GM23338 (cell line): Measurements from ENCODE around the gene CUEDC1. TPM values are rescaled to one million over a fixed set of nuclear protein-coding genes. Genes with fewer than 3 reads are reported as not detected.

ENCODE experiments used
- ATAC-seq: fragments of 200-7000 bp; cut with Tn5 transposase; 3 replicates; pipeline ENCODE4 v1.9.1; 2020
- DNase-seq: peaks from one replicate; pipeline ENCODE4 v3.0.0-alpha.2; 2015; ENCODE audit warnings: low spot score
- H2AFZ ChIP-seq: fragments of 200-600 bp; sonication (generic); 2 replicates; pipeline ENCODE4 v1.8.0; 2016; ENCODE audit warnings: antibody characterized with exemption, mild to moderate bottlenecking, moderate library complexity
- H3F3A ChIP-seq: fragments of 200-600 bp; sonication (generic); replicated peaks from 2 replicates; pipeline ENCODE4 v1.8.0; 2017; ENCODE audit warnings: antibody characterized with exemption, mixed run types, low read depth
- H3K27ac ChIP-seq: fragments of 200-600 bp; sonication (generic); 2 replicates; pipeline ENCODE4 v1.6.1; 2016; ENCODE audit warnings: low read depth
- H3K27me3 ChIP-seq: fragments of 200-600 bp; sonication (generic); 2 replicates; pipeline ENCODE4 v1.8.0; 2016; ENCODE audit warnings: mild to moderate bottlenecking, mixed run types, moderate library complexity; ENCODE audit not compliant: insufficient read depth
- H3K36me3 ChIP-seq: fragments of 200-600 bp; sonication (generic); 2 replicates; pipeline ENCODE4 v1.8.0; 2016; ENCODE audit warnings: mild to moderate bottlenecking; ENCODE audit not compliant: insufficient read depth
- H3K4me1 ChIP-seq: fragments of 200-600 bp; sonication (generic); 2 replicates; pipeline ENCODE4 v1.8.0; 2016; ENCODE audit warnings: mild to moderate bottlenecking, moderate library complexity; ENCODE audit not compliant: insufficient read depth
- H3K4me2 ChIP-seq: fragments of 200-600 bp; sonication (generic); 2 replicates; pipeline ENCODE4 v1.7.1; 2017; ENCODE audit warnings: mixed run types
- H3K4me3 ChIP-seq: fragments of 200-600 bp; sonication (generic); 2 replicates; pipeline ENCODE4 v1.6.1; 2016; ENCODE audit warnings: mixed run types
- H3K79me2 ChIP-seq: fragments of 200-600 bp; sonication (generic); replicated peaks from 2 replicates; pipeline ENCODE4 v1.8.0; 2017; ENCODE audit warnings: mild to moderate bottlenecking; ENCODE audit not compliant: insufficient read depth
- H3K9me2 ChIP-seq: fragments of 200-600 bp; sonication (generic); 2 replicates; pipeline ENCODE4 v1.8.0; 2017; ENCODE audit not compliant: insufficient read depth
- H4K20me1 ChIP-seq: fragments of 200-600 bp; sonication (generic); replicated peaks from 2 replicates; pipeline ENCODE4 v1.8.0; 2017; ENCODE audit warnings: mild to moderate bottlenecking; ENCODE audit not compliant: insufficient read depth
- H3K27ac Mint-ChIP-seq: 2 replicates; pipeline ENCODE4 v1.8.0; 2020; ENCODE audit warnings: inconsistent platforms, mild to moderate bottlenecking, moderate library complexity, mixed read lengths
- H3K27me3 Mint-ChIP-seq: 3 replicates; pipeline ENCODE4 v1.8.0; 2022; ENCODE audit warnings: low read depth, mild to moderate bottlenecking, moderate library complexity, mixed read lengths, inconsistent platforms; ENCODE audit not compliant: insufficient read depth, poor library complexity
- H3K36me3 Mint-ChIP-seq: 3 replicates; pipeline ENCODE4 v1.8.0; 2021; ENCODE audit warnings: low read depth, mild to moderate bottlenecking, inconsistent platforms, moderate library complexity, mixed read lengths
- H3K4me1 Mint-ChIP-seq: 3 replicates; pipeline ENCODE4 v1.8.0; 2020; ENCODE audit warnings: mild to moderate bottlenecking, inconsistent platforms, mixed read lengths
- H3K4me3 Mint-ChIP-seq: 3 replicates; pipeline ENCODE4 v1.8.0; 2021; ENCODE audit warnings: moderate library complexity, mild to moderate bottlenecking, inconsistent platforms, mixed read lengths
- H3K9me3 Mint-ChIP-seq: 3 replicates; pipeline ENCODE4 v1.8.0; 2020; ENCODE audit warnings: moderate library complexity, mild to moderate bottlenecking, inconsistent platforms, mixed read lengths
- CREB1 ChIP-seq: fragments of 250-450 bp; sonication (Bioruptor Pico); IDR thresholded peaks from 2 replicates; pipeline ENCODE4 v1.5.0; 2020; ENCODE audit warnings: low read depth, mild to moderate bottlenecking, moderate library complexity
- EZH2 ChIP-seq: fragments of 200-600 bp; sonication (generic); IDR thresholded peaks from one replicate; pipeline ENCODE4 v1.8.0; 2017; ENCODE audit warnings: antibody characterized with exemption, mild to moderate bottlenecking, low read depth; ENCODE audit not compliant: unreplicated experiment
- EZH2phosphoT487 ChIP-seq: fragments of 200-600 bp; sonication (generic); IDR thresholded peaks from one replicate; pipeline ENCODE4 v1.8.1; 2018; ENCODE audit warnings: antibody characterized with exemption; ENCODE audit not compliant: unreplicated experiment
- JUNB ChIP-seq: IDR thresholded peaks from one replicate; pipeline ENCODE4 v1.6.1; 2016; ENCODE audit warnings: antibody characterized with exemption; ENCODE audit not compliant: unreplicated experiment
- NANOG ChIP-seq: IDR thresholded peaks from 2 replicates; pipeline ENCODE4 v1.6.1; 2016; ENCODE audit warnings: antibody characterized with exemption, borderline replicate concordance
- POLR2AphosphoS5 ChIP-seq: IDR thresholded peaks from 2 replicates; pipeline ENCODE4 v1.6.1; 2016; ENCODE audit warnings: antibody characterized with exemption, low read depth
- STAT1 ChIP-seq: IDR thresholded peaks from one replicate; pipeline ENCODE4 v1.6.1; 2016; ENCODE audit warnings: antibody characterized with exemption; ENCODE audit not compliant: unreplicated experiment
- ZNF114 ChIP-seq: fragments of 250-450 bp; sonication (Bioruptor Pico); IDR thresholded peaks from 2 replicates; pipeline ENCODE4 v1.5.0; 2020; ENCODE audit warnings: mild to moderate bottlenecking, moderate library complexity
- ZNF331 ChIP-seq: fragments of 250-450 bp; sonication (Bioruptor Pico); IDR thresholded peaks from 2 replicates; pipeline ENCODE4 v1.5.0; 2020; ENCODE audit warnings: low read depth, mild to moderate bottlenecking, moderate library complexity
- polyA plus RNA-seq: library from polyadenylated mRNA; unstranded; fragments of >200 nt; fragmentation: Nextera tagmentation; extraction: Ambion mirVana; gene quantifications from 2 replicates; pipeline ENCODE4 v1.2.1, GENCODE V29; 2016
- total RNA-seq: library from RNA; depleted of rRNA; stranded (reverse); fragments of >200 nt; shearing (Covaris generic); gene quantifications from 2 replicates; pipeline ENCODE4 v1.2.3, GENCODE V29; 2014
- TF ChIP-seq, protein P1 (sequence below): IDR thresholded peaks from one replicate; pipeline ENCODE4 v1.6.1; 2018; ENCODE audit warnings: antibody characterized with exemption; ENCODE audit not compliant: unreplicated experiment
- TF ChIP-seq, protein P2 (sequence below): fragments of 250-450 bp; sonication (Bioruptor Pico); IDR thresholded peaks from 2 replicates; pipeline ENCODE4 v1.5.0; 2020; ENCODE audit warnings: mild to moderate bottlenecking, moderate library complexity
- TF ChIP-seq, protein P3 (sequence below): IDR thresholded peaks from 2 replicates; pipeline ENCODE4 v1.6.1; 2016; ENCODE audit warnings: antibody characterized with exemption
- TF ChIP-seq, protein P4 (sequence below), 2 experiments: fragments of 200-600 bp in 1 of 2; sonication (generic) in 1 of 2; conservative IDR thresholded peaks; 2 replicates each; pipeline versions ENCODE4 v1.5.1 to v1.6.1; 2016 to 2017; ENCODE audit warnings: antibody characterized with exemption in 2 of 2, low read depth in 2 of 2, mild to moderate bottlenecking in 2 of 2, moderate library complexity in 1 of 2

CUEDC1 gene
- total and polyA plus RNA-seq, 2 experiments from 2014 or later = 3.0 to 7.7 TPM

DNA sequence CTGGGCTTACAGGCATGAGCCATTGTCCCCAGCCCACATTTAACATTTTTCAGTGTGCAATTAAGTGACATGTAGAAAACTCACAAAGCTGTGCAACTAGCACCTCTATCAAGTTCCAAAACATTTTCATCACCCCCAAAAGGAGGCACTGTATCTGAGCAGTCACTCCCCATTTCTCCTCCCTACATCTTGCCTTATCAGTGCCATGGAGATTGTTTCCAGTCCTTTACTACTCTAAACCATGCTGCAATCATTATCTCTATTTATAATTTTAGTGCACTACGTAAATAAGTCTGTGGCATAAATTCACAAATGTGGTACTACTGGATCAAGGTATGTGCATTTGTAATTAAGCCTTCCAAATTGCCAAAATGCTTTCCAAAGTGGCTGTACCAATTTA, 112.9 kb downstream of the CUEDC1 start:
- H3K4me1 Mint-ChIP-seq = no peaks in the 10 kb centered on the region
- DNase-seq = no peak
- H3K9me2 ChIP-seq = no peaks in the 10 kb centered on the region
- H3K27ac Mint-ChIP-seq = no peak overlapping the region
- no peaks in the 10 kb centered on the region for H3K27me3 Mint-ChIP-seq
- no peak overlapping the region for H3K27ac ChIP-seq
- H2AFZ ChIP-seq = no peak overlapping the region
- H3K4me1 ChIP-seq = no peaks in the 10 kb centered on the region
- no peaks in the 10 kb centered on the region for H3K27me3 ChIP-seq
- peaks cover 17% of the 10 kb centered on the region for H3K79me2 ChIP-seq
- no peaks in the 10 kb centered on the region for H3K9me3 Mint-ChIP-seq
- H3K4me3 ChIP-seq = no peak overlapping the region
- no peak overlapping the region for H3K4me3 Mint-ChIP-seq
- peaks cover 11% of the 10 kb centered on the region for H4K20me1 ChIP-seq
- TF ChIP-seq EZH2phosphoT487 (no peak), POLR2AphosphoS5 (no peak), ZNF331 (CRISPR knock-in tag) (no peak), STAT1 (no peak), CREB1 (no peak), JUNB (no peak), EZH2 (no peak), ZNF114 (no peak), NANOG (no peak)
- TF ChIP-seq, protein P1, sequence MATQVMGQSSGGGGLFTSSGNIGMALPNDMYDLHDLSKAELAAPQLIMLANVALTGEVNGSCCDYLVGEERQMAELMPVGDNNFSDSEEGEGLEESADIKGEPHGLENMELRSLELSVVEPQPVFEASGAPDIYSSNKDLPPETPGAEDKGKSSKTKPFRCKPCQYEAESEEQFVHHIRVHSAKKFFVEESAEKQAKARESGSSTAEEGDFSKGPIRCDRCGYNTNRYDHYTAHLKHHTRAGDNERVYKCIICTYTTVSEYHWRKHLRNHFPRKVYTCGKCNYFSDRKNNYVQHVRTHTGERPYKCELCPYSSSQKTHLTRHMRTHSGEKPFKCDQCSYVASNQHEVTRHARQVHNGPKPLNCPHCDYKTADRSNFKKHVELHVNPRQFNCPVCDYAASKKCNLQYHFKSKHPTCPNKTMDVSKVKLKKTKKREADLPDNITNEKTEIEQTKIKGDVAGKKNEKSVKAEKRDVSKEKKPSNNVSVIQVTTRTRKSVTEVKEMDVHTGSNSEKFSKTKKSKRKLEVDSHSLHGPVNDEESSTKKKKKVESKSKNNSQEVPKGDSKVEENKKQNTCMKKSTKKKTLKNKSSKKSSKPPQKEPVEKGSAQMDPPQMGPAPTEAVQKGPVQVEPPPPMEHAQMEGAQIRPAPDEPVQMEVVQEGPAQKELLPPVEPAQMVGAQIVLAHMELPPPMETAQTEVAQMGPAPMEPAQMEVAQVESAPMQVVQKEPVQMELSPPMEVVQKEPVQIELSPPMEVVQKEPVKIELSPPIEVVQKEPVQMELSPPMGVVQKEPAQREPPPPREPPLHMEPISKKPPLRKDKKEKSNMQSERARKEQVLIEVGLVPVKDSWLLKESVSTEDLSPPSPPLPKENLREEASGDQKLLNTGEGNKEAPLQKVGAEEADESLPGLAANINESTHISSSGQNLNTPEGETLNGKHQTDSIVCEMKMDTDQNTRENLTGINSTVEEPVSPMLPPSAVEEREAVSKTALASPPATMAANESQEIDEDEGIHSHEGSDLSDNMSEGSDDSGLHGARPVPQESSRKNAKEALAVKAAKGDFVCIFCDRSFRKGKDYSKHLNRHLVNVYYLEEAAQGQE = no peak
- TF ChIP-seq, protein P2, sequence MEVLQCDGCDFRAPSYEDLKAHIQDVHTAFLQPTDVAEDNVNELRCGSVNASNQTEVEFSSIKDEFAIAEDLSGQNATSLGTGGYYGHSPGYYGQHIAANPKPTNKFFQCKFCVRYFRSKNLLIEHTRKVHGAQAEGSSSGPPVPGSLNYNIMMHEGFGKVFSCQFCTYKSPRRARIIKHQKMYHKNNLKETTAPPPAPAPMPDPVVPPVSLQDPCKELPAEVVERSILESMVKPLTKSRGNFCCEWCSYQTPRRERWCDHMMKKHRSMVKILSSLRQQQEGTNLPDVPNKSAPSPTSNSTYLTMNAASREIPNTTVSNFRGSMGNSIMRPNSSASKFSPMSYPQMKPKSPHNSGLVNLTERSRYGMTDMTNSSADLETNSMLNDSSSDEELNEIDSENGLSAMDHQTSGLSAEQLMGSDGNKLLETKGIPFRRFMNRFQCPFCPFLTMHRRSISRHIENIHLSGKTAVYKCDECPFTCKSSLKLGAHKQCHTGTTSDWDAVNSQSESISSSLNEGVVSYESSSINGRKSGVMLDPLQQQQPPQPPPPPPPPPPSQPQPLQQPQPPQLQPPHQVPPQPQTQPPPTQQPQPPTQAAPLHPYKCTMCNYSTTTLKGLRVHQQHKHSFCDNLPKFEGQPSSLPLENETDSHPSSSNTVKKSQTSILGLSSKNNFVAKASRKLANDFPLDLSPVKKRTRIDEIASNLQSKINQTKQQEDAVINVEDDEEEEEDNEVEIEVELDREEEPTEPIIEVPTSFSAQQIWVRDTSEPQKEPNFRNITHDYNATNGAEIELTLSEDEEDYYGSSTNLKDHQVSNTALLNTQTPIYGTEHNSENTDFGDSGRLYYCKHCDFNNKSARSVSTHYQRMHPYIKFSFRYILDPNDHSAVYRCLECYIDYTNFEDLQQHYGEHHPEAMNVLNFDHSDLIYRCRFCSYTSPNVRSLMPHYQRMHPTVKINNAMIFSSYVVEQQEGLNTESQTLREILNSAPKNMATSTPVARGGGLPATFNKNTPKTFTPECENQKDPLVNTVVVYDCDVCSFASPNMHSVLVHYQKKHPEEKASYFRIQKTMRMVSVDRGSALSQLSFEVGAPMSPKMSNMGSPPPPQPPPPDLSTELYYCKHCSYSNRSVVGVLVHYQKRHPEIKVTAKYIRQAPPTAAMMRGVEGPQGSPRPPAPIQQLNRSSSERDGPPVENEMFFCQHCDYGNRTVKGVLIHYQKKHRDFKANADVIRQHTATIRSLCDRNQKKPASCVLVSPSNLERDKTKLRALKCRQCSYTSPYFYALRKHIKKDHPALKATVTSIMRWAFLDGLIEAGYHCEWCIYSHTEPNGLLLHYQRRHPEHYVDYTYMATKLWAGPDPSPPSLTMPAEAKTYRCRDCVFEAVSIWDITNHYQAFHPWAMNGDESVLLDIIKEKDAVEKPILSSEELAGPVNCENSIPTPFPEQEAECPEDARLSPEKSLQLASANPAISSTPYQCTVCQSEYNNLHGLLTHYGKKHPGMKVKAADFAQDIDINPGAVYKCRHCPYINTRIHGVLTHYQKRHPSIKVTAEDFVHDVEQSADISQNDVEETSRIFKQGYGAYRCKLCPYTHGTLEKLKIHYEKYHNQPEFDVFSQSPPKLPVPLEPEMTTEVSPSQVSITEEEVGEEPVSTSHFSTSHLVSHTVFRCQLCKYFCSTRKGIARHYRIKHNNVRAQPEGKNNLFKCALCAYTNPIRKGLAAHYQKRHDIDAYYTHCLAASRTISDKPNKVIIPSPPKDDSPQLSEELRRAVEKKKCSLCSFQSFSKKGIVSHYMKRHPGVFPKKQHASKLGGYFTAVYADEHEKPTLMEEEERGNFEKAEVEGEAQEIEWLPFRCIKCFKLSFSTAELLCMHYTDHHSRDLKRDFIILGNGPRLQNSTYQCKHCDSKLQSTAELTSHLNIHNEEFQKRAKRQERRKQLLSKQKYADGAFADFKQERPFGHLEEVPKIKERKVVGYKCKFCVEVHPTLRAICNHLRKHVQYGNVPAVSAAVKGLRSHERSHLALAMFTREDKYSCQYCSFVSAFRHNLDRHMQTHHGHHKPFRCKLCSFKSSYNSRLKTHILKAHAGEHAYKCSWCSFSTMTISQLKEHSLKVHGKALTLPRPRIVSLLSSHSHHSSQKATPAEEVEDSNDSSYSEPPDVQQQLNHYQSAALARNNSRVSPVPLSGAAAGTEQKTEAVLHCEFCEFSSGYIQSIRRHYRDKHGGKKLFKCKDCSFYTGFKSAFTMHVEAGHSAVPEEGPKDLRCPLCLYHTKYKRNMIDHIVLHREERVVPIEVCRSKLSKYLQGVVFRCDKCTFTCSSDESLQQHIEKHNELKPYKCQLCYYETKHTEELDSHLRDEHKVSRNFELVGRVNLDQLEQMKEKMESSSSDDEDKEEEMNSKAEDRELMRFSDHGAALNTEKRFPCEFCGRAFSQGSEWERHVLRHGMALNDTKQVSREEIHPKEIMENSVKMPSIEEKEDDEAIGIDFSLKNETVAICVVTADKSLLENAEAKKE (CRISPR knock-in tag) = no peak
- TF ChIP-seq, protein P3, sequence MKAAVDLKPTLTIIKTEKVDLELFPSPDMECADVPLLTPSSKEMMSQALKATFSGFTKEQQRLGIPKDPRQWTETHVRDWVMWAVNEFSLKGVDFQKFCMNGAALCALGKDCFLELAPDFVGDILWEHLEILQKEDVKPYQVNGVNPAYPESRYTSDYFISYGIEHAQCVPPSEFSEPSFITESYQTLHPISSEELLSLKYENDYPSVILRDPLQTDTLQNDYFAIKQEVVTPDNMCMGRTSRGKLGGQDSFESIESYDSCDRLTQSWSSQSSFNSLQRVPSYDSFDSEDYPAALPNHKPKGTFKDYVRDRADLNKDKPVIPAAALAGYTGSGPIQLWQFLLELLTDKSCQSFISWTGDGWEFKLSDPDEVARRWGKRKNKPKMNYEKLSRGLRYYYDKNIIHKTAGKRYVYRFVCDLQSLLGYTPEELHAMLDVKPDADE = no peak
- TF ChIP-seq, protein P4, sequence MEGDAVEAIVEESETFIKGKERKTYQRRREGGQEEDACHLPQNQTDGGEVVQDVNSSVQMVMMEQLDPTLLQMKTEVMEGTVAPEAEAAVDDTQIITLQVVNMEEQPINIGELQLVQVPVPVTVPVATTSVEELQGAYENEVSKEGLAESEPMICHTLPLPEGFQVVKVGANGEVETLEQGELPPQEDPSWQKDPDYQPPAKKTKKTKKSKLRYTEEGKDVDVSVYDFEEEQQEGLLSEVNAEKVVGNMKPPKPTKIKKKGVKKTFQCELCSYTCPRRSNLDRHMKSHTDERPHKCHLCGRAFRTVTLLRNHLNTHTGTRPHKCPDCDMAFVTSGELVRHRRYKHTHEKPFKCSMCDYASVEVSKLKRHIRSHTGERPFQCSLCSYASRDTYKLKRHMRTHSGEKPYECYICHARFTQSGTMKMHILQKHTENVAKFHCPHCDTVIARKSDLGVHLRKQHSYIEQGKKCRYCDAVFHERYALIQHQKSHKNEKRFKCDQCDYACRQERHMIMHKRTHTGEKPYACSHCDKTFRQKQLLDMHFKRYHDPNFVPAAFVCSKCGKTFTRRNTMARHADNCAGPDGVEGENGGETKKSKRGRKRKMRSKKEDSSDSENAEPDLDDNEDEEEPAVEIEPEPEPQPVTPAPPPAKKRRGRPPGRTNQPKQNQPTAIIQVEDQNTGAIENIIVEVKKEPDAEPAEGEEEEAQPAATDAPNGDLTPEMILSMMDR (conservative IDR thresholded peaks at IDR 0.05; ENCODE audit: low read depth in 2 of 2) = no peak
- H3K4me2 ChIP-seq = no peak overlapping the region
- peaks cover 29% of the 10 kb centered on the region for H3K36me3 ChIP-seq
- H3K36me3 Mint-ChIP-seq = peaks cover 41% of the 10 kb centered on the region
- 0 out of 2 replicates have a peak, but pooled peaks cover 3% of the 10 kb centered on the region for H3F3A ChIP-seq
- no peak for ATAC-seq
